SK-N-SH treated with all-trans-retinoic acid at 6 μM for 48 hours (cell line): ENCODE data around the gene ADSS2.

Source experiments
- ARNTL ChIP-seq: fragments of 450-650 bp; formaldehyde crosslinking; IDR thresholded peaks from 2 replicates; pipeline ENCODE4 v1.5.0; 2020; ENCODE audit warnings: low read depth, mild to moderate bottlenecking, moderate library complexity, borderline replicate concordance
- CSDC2 ChIP-seq: fragments of 250-450 bp; sonication (Bioruptor Pico); IDR thresholded peaks from 2 replicates; pipeline ENCODE4 v1.5.0; 2020; ENCODE audit warnings: mild to moderate bottlenecking, moderate library complexity
- CSRNP3 ChIP-seq: fragments of 250-450 bp; sonication (Bioruptor Pico); IDR thresholded peaks from 2 replicates; pipeline ENCODE4 v1.5.1; 2021; ENCODE audit warnings: mild to moderate bottlenecking, moderate library complexity
- ESRRG ChIP-seq: fragments of 250-450 bp; sonication (Bioruptor Pico); IDR thresholded peaks from 2 replicates; pipeline ENCODE4 v1.6.1; 2021; ENCODE audit warnings: mild to moderate bottlenecking
- GLIS3 ChIP-seq: fragments of 250-450 bp; sonication (Bioruptor Pico); IDR thresholded peaks from 2 replicates; pipeline ENCODE4 v1.5.0; 2020; ENCODE audit warnings: mild to moderate bottlenecking, moderate library complexity
- PATZ1 ChIP-seq: fragments of 250-450 bp; sonication (Bioruptor Pico); IDR thresholded peaks from 2 replicates; pipeline ENCODE4 v1.8.0; 2020; ENCODE audit warnings: mild to moderate bottlenecking, moderate library complexity, borderline replicate concordance
- RARB ChIP-seq: fragments of 250-450 bp; sonication (Bioruptor Pico); IDR thresholded peaks from 2 replicates; pipeline ENCODE4 v1.8.0; 2021; ENCODE audit warnings: mild to moderate bottlenecking, moderate library complexity
- SNAI2 ChIP-seq: fragments of 250-450 bp; sonication (Bioruptor Pico); IDR thresholded peaks from 2 replicates; pipeline ENCODE4 v1.5.0; 2020; ENCODE audit warnings: mild to moderate bottlenecking, moderate library complexity
- TCF4 ChIP-seq: fragments of 250-450 bp; sonication (Bioruptor Pico); IDR thresholded peaks from 2 replicates; pipeline ENCODE4 v1.8.0; 2021; ENCODE audit warnings: mild to moderate bottlenecking, moderate library complexity, borderline replicate concordance
- ZFP3 ChIP-seq: fragments of 250-450 bp; sonication (Bioruptor Pico); IDR thresholded peaks from 2 replicates; pipeline ENCODE4 v1.5.0; 2020; ENCODE audit warnings: mild to moderate bottlenecking, moderate library complexity
- ZNF565 ChIP-seq: fragments of 450-650 bp; formaldehyde crosslinking; conservative IDR thresholded peaks from 2 replicates; pipeline ENCODE4 v1.5.0; 2020; ENCODE audit warnings: low read depth, mild to moderate bottlenecking, moderate library complexity
- ZNF8 ChIP-seq: fragments of 450-650 bp; formaldehyde crosslinking; IDR thresholded peaks from 2 replicates; pipeline ENCODE4 v1.5.0; 2020; ENCODE audit warnings: mild to moderate bottlenecking, moderate library complexity
- TF ChIP-seq, protein P1 (sequence below): fragments of 250-450 bp; sonication (Bioruptor Pico); IDR thresholded peaks from 2 replicates; pipeline ENCODE4 v1.5.0; 2020; ENCODE audit warnings: mild to moderate bottlenecking, moderate library complexity

DNA sequence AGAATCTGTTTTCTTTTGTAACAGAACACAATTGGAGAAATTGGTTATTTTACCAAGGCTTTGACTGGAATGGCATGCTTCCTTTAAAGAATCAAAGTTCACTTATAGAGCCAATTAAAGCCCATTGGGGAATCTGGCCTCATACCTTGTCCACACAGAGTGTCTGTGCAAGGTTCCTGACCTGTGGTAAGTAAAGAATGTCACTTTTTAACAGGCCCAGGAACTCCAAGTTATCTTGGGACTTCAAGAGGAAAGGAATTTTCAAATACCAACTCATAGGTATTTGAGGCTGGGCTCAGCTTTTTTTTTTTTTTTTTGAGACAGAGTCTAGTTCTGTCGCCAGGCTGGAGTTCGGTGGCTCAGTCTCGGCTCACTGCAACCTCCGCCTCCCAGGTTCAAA lies 7.1 kb upstream of the ADSS2 start:
- TF ChIP-seq, protein P1, sequence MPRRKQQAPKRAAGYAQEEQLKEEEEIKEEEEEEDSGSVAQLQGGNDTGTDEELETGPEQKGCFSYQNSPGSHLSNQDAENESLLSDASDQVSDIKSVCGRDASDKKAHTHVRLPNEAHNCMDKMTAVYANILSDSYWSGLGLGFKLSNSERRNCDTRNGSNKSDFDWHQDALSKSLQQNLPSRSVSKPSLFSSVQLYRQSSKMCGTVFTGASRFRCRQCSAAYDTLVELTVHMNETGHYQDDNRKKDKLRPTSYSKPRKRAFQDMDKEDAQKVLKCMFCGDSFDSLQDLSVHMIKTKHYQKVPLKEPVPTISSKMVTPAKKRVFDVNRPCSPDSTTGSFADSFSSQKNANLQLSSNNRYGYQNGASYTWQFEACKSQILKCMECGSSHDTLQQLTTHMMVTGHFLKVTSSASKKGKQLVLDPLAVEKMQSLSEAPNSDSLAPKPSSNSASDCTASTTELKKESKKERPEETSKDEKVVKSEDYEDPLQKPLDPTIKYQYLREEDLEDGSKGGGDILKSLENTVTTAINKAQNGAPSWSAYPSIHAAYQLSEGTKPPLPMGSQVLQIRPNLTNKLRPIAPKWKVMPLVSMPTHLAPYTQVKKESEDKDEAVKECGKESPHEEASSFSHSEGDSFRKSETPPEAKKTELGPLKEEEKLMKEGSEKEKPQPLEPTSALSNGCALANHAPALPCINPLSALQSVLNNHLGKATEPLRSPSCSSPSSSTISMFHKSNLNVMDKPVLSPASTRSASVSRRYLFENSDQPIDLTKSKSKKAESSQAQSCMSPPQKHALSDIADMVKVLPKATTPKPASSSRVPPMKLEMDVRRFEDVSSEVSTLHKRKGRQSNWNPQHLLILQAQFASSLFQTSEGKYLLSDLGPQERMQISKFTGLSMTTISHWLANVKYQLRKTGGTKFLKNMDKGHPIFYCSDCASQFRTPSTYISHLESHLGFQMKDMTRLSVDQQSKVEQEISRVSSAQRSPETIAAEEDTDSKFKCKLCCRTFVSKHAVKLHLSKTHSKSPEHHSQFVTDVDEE (CRISPR knock-in tag): no peak
- no peak for TF ChIP-seq SNAI2 (CRISPR knock-in tag)
- no peak for TF ChIP-seq RARB (CRISPR knock-in tag)
- TF ChIP-seq PATZ1: no peak
- no peak for TF ChIP-seq ZFP3 (CRISPR knock-in tag)
- no peak for TF ChIP-seq TCF4 (CRISPR knock-in tag)
- no peak for TF ChIP-seq ARNTL (CRISPR knock-in tag)
- no peak for TF ChIP-seq ZNF565 (CRISPR knock-in tag)
- no peak for TF ChIP-seq ZNF8 (CRISPR knock-in tag)
- no peak for TF ChIP-seq GLIS3 (CRISPR knock-in tag)
- TF ChIP-seq CSDC2 (CRISPR knock-in tag): no peak
- TF ChIP-seq ESRRG (CRISPR knock-in tag): no peak
- TF ChIP-seq CSRNP3 (CRISPR knock-in tag): no peak
